A673 (cell line): ENCODE measurements around the gene STPG2.

Experiments used
- EZH2 ChIP-seq: fragments of 200-600 bp; sonication (generic); IDR thresholded peaks from 2 replicates; pipeline ENCODE4 v1.6.1; 2017; ENCODE audit warnings: borderline replicate concordance, low read depth, mild to moderate bottlenecking, mixed read lengths, antibody characterized with exemption, low read length; ENCODE audit not compliant: poor library complexity, severe bottlenecking
- TF ChIP-seq, protein P1 (sequence below): fragments of 300-800, 200-600 bp; sonication (generic); conservative IDR thresholded peaks from 2 replicates; pipeline ENCODE4 v1.5.1; 2017; ENCODE audit warnings: low read depth, mild to moderate bottlenecking, antibody characterized with exemption, low read length, moderate library complexity, mixed read lengths

DNA sequence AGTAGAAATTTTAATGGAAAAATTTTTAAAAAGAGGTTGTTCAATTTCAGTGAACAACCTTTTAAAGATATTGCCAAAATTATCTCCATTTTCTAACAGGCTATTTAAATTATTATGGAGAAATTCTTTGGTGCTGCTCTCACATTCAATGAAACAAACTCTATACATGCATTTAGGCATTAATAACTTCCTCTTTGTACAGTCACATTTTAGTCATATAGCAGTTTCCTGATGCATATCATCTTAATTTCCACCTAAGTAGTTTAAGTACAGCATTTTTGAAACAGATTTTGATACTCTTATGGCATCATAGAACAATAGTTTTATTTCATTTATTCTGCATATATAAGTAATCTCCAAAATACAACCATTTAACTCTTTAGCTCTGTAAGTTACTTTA lies 500.1 kb downstream of the STPG2 start:
- TF ChIP-seq, protein P1, sequence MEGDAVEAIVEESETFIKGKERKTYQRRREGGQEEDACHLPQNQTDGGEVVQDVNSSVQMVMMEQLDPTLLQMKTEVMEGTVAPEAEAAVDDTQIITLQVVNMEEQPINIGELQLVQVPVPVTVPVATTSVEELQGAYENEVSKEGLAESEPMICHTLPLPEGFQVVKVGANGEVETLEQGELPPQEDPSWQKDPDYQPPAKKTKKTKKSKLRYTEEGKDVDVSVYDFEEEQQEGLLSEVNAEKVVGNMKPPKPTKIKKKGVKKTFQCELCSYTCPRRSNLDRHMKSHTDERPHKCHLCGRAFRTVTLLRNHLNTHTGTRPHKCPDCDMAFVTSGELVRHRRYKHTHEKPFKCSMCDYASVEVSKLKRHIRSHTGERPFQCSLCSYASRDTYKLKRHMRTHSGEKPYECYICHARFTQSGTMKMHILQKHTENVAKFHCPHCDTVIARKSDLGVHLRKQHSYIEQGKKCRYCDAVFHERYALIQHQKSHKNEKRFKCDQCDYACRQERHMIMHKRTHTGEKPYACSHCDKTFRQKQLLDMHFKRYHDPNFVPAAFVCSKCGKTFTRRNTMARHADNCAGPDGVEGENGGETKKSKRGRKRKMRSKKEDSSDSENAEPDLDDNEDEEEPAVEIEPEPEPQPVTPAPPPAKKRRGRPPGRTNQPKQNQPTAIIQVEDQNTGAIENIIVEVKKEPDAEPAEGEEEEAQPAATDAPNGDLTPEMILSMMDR, result no peak
- TF ChIP-seq EZH2, result no peak
